Measurements from ENCODE around the gene PLEKHH1. TPM values are rescaled to one million over a fixed set of nuclear protein-coding genes. Genes with fewer than 3 reads are reported as not detected.

PLEKHH1 gene
- total and polyA plus RNA-seq, 9 of the 15 experiments (the other 6 are each of a cell fraction or from before 2014, with no cell fraction given), result 0.76 to 5.9 (median 2.9) TPM

DNA sequence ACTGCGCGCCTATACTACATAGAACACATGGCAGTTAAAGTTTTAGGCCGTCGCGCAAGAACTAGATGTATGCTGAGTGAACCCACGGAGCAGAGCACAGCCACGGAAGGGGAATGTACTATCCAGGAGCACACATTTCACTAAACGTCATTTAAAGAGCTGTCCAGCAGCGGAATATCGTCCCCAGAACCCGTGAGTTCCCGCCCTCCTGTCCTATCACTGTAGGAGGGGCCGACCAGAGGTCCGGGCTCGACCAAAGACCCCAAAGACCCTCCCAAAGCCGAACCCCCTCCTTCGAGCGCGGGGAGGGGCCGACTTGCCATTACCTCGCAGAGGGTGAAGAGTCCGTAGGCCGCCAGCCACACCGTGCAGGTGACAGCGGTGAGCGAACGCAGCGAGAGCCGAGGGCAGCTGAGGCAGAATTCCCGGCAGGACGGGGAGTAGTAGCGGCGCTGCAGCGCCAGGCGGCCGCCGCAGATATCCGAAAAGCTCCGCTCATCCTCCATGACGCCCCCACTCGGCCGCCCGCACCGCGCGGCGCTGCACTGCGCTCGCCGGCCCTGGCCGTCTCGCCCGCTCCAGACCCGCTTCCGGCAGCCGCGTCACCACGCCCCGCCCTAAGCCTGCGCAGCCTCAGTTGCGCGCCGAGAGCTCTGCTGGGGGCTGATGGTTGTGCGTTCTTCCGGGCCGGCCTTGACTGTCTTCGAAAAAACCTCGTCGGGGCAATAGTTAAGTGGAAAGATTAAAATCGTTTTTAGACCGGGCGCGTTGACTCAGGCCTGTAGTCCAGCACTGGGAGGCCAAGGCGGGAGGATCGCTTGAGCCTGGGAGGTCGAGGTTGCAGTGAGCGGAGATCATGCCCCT, 66.8 kb downstream of the PLEKHH1 start, which contains the start of gene PIGH (continued):
- no peak for TF ChIP-seq BDP1 (IDR thresholded peaks at IDR 0.05; ENCODE audit: insufficient read depth, insufficient read length)
- no peak for TF ChIP-seq NFE2L1 (tag; IDR thresholded peaks at IDR 0.05; ENCODE audit: borderline replicate concordance, low read depth)
- no peak for TF ChIP-seq ZNF707 (CRISPR knock-in tag; conservative IDR thresholded peaks at IDR 0.05)
- TF ChIP-seq MAFK (IDR thresholded peaks at IDR 0.05; ENCODE audit: low read length), result no peak
- TF ChIP-seq ZNF41 (CRISPR knock-in tag; conservative IDR thresholded peaks at IDR 0.05), result no peak
- TF ChIP-seq KLF13 (tag; IDR thresholded peaks at IDR 0.05; ENCODE audit: borderline replicate concordance, low read depth), result no peak
- no peak for TF ChIP-seq FOXK2 (conservative IDR thresholded peaks at IDR 0.05 in 1 of 2, IDR thresholded peaks at IDR 0.05 in 1 of 2; ENCODE audit: low read depth in 2 of 2)
- TF ChIP-seq NBN (IDR thresholded peaks at IDR 0.05; ENCODE audit: low read depth), result no peak
- no peak for TF ChIP-seq ATF6 (CRISPR knock-in tag; IDR thresholded peaks at IDR 0.05)
- no peak for TF ChIP-seq TCF7 (IDR thresholded peaks at IDR 0.05; ENCODE audit: borderline replicate concordance)
- TF ChIP-seq, protein P1, sequence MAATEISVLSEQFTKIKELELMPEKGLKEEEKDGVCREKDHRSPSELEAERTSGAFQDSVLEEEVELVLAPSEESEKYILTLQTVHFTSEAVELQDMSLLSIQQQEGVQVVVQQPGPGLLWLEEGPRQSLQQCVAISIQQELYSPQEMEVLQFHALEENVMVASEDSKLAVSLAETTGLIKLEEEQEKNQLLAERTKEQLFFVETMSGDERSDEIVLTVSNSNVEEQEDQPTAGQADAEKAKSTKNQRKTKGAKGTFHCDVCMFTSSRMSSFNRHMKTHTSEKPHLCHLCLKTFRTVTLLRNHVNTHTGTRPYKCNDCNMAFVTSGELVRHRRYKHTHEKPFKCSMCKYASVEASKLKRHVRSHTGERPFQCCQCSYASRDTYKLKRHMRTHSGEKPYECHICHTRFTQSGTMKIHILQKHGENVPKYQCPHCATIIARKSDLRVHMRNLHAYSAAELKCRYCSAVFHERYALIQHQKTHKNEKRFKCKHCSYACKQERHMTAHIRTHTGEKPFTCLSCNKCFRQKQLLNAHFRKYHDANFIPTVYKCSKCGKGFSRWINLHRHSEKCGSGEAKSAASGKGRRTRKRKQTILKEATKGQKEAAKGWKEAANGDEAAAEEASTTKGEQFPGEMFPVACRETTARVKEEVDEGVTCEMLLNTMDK (IDR thresholded peaks at IDR 0.05; ENCODE audit: borderline replicate concordance, insufficient read depth, low read depth, low read length, poor library complexity, severe bottlenecking), result peak; percentile 57
- TF ChIP-seq RBM39 (optimal IDR thresholded peaks at IDR 0.05; ENCODE audit: low read depth, low read length), result no peak
- 0 out of 2 replicates have a peak, but pooled peaks have one; percentile 29 for TF ChIP-seq SMARCA4 (IDR thresholded peaks at IDR 0.05)
- TF ChIP-seq, protein P2, sequence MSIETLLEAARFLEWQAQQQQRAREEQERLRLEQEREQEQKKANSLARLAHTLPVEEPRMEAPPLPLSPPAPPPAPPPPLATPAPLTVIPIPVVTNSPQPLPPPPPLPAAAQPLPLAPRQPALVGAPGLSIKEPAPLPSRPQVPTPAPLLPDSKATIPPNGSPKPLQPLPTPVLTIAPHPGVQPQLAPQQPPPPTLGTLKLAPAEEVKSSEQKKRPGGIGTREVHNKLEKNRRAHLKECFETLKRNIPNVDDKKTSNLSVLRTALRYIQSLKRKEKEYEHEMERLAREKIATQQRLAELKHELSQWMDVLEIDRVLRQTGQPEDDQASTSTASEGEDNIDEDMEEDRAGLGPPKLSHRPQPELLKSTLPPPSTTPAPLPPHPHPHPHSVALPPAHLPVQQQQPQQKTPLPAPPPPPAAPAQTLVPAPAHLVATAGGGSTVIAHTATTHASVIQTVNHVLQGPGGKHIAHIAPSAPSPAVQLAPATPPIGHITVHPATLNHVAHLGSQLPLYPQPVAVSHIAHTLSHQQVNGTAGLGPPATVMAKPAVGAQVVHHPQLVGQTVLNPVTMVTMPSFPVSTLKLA (conservative IDR thresholded peaks at IDR 0.05), result peak; percentile 44 to 63
- TF ChIP-seq FOXA3 (CRISPR knock-in tag; conservative IDR thresholded peaks at IDR 0.05 in 1 of 2, IDR thresholded peaks at IDR 0.05 in 1 of 2), result no peak
- TF ChIP-seq ETV6 (IDR thresholded peaks at IDR 0.05; ENCODE audit: borderline replicate concordance in 1 of 2, low read depth in 2 of 2, low read length in 1 of 2), result no peak; a peak in 1 of 4 replicates
- TF ChIP-seq ETV6 (CRISPR knock-in tag; IDR thresholded peaks at IDR 0.05; ENCODE audit: borderline replicate concordance), result no peak
- TF ChIP-seq XRCC4 (IDR thresholded peaks at IDR 0.05; ENCODE audit: extremely low read depth, insufficient read depth, insufficient read length), result no peak
- TF ChIP-seq PHB2 (IDR thresholded peaks at IDR 0.05; ENCODE audit: low read depth), result no peak
- no peak for TF ChIP-seq NFYB (IDR thresholded peaks at IDR 0.05; ENCODE audit: extremely low read depth, insufficient read length)

Measured in K562 (cell line).